Limb (tissue), 2 donors: ENCODE results near the gene HDAC10.

Experiments used
- DNase-seq, 2 donors: peaks; one replicate each; pipeline ENCODE4 v3.0.0-alpha.2; 2016; ENCODE audit errors: extremely low spot score in 2 of 2

Gene HDAC10

DNA sequence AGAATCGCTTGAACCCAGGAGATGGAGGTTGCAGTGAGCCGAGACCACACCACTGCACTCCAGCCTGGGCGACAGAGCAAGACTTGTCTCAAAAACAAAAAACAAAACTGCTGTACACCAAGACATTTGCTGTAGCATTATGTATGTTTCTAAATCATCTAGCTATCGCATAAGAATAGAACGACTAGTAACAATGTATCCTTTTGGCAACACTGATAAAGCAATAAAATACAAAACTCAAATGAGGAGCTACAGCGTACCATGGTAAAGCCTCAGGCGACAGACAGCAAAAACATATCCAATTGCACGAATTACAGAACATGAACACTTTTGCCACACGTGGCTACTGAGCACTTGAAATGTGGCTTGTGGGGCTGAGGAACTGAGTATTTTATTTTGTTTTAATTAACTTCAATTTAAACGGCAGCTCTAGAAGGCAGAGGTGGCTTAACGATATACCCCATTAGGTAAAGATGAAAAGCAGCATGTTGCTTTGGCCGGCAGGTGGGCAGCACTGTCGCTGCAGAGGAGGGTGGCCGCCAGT lies 8.6 kb downstream of the HDAC10 start:
- no peak for DNase-seq

DNA sequence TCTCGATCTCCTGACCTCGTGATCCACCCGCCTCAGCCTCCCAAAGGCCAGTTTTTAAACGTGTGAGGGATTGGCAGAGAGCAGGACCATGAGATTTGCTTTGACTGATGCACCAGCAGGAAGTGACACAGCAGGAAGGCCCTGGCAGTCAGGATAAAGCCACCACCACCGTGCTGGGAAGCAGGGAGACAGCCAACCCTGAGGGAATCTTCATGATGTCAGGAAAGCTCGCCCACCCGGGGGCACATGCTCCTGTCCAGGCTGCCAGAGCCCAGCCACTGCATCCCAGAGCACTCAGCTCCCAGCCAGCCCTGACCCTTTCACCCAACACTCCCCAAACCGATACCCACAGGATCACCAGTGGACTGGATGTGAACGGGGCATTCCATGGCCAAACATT lies 12.3 kb downstream of the HDAC10 start:
- DNase-seq: no peak

- no peak for DNase-seq
These were observed 14.2 kb downstream of the HDAC10 start for GRCh38 chr22:50236731-50237409.

DNA sequence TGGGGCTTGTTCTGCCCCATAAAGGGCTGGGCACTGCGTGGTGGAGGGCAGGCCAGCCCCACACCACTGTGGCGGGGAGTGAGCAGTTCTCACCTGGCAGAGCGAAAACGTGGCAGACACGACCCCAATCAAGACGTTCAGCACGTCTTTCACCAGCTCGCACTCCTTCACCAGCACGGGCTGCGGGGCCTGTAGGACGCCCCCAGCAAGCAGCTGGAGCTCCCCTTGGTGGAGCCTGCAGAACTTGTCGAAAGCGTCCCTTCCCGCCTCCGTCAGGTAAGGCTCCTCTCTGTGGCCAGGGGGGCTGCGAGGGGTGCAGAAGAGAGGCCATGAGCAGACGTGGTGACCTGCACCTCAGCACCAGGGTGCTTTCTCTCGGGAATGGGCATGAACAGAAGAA lies 17.8 kb downstream of the HDAC10 start:
- DNase-seq: no peak

DNA sequence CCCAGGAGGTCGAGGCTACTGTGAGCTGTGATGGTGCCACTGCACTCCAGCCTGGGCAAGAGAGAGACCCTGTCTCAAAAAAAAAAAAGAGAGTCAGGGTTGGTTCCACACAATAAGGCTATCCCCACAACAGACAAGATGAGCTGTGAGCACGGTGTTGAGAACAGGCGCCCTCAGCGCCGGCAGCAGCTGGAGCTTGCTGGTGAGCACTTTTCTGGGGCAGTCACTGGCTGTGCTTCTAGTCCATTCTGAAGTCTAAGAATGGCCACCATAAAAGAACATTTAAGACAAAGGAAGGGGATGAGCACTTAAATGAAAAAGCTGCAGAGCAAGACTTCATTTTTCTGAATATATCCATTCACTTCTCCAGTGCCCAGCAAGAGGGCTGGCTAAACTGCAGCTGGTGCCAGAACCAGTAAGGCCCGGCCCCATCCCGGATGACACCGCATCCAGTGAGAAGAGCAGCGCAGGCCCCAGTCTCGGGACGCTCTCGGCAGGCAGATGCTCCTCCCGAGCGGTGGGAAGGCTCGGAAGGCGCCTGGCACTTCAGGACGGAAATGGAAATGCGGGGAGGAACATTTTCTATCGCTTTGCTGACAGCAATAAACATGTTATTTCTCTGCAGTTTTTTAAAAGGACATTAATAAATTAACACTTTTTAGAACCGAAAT lies 18.4 kb downstream of the HDAC10 start:
- DNase-seq: no peak

DNA sequence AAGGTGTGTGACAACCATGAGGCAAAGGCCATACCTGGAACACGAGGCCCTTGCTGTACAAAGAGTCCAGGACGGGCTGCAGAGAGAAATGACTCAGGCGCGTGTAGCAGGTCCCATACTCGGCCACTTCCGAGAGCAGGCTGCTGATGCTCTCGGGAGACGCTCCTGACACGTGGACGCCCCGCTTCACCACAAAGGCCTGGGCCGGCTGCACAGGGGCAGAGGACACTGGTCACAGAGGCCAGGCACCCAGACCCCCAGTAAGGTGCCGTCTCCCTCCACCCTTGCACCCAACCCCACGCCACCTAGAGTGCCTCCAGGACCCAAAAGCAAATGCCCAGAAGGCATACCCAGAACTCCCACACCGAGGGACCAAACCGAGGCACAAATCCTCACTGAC lies 21.7 kb downstream of the HDAC10 start:
- no peak for DNase-seq

GRCh38 chr22:50228366-50228765 lies 22.7 kb downstream of the HDAC10 start:
- DNase-seq: no peak

DNA sequence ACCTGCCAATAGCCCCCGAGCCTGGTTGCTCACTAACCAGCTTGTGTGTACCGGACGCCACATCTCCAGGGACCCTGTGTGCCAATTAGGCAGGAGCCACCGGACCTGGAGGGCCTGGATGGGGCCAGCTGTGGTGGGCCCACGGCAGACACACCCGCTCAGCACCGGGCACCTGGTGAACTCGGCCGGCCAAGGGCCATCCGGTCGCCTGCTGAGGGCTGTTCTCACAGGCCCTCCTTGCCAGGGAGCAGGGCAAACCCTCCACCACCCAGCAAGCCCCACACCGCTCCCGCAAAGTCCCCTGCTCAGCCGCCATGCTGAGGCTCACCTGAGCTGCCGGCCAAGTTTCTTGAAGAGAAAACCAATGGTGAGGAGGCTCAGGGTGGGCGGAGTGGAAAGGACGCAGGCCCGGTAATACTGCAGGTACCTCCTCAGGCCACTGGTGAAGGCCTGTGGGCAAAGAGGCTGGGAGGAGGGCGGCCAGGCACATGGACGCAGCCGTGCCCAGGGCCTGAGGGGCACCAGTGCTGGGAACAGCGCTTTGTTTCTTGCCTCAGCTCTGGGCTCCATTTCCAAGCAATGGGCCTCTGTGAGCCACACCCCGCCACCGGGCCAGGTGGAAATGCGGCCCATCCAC lies 23.4 kb downstream of the HDAC10 start:
- DNase-seq: peak in 1 of 2 donors; percentile 21

DNA sequence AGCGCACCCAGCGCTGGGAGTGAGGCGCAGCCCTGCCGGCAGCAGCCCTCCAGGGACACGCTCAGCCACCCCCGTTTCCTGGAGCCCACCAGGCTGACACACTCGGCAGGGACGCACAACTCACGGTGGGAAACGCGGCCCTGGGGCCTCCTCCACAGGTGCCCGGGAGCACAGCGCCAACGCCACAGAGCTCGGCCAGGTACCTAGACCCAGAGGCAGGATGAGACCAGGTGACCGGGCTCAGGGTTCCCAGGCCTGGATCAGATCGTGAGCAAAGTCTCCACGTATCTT lies 24.2 kb downstream of the HDAC10 start:
- no peak for DNase-seq

DNA sequence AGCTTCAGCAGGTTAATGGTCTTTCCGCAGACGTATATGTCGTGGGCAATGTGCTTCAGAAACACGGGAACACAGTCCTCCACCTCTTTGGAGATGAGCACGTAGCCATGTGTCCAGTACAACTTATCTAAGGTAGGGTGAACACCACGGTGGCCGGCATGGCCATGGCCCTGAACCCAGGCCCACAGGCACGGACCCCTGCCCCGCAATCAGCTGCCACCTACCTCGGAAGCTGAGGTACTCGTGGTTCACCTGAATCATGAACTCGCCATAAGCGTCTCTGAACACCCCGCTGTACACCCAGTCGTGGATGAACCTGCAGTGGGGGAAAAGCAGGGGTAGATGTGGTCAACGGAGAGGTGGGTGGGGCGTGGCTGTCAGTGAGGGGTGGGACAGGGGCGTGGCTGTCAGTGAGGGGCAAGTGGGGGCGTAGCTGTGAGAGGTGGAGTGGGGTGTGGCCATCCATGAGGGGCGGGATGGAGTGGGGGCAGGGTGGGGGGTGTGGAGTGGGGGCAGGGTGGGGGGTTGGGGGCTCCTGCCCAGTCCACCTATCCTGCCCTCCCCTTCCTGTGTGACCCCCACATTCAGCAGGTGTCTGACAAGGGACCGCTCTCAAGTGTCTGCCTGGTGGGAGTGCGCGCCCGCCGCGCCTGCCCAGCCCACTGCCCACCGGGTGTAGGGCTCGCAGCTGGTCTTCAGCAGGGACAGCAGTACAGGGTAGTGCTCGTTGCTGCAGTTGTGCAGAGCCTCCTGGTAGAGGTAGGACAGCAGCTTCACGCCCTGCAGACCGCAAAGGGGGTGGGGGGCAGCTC lies 24.8 kb downstream of the HDAC10 start:
- DNase-seq: peak in 1 of 2 donors; percentile 25

GRCh38 chr22:50225200-50225969 lies 25.7 kb downstream of the HDAC10 start:
- peak in 1 of 2 donors; percentile 29 for DNase-seq

DNA sequence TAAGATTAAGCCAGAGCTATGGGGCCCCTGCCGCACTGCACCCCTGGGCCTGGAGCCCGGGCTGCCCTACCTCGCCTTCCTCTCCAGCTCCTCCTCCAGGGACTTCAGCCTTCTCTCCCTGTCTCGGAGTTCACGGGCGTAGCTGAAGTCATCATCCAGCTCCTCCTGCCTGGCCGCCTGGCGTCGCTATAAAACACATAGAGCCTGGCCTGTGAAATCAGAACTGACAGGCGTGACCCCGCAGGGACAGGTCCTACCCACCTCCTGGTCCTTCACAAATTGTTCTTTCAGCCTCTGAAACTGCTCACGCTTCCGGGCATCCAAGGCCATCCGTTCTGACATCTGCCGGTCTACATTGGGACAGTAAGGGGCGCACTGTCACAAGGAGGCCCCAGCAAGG lies 27.0 kb downstream of the HDAC10 start:
- peak in 1 of 2 donors; percentile 12 for DNase-seq

- no peak for DNase-seq
These were observed 28.6 kb downstream of the HDAC10 start for GRCh38 chr22:50222508-50222907.

- DNase-seq: peak in 1 of 2 donors; percentile 23
These were observed 29.4 kb downstream of the HDAC10 start for GRCh38 chr22:50221410-50222300.

- peak in 1 of 2 donors; percentile 20 for DNase-seq
These were observed 30.3 kb downstream of the HDAC10 start for GRCh38 chr22:50220603-50221409.

DNA sequence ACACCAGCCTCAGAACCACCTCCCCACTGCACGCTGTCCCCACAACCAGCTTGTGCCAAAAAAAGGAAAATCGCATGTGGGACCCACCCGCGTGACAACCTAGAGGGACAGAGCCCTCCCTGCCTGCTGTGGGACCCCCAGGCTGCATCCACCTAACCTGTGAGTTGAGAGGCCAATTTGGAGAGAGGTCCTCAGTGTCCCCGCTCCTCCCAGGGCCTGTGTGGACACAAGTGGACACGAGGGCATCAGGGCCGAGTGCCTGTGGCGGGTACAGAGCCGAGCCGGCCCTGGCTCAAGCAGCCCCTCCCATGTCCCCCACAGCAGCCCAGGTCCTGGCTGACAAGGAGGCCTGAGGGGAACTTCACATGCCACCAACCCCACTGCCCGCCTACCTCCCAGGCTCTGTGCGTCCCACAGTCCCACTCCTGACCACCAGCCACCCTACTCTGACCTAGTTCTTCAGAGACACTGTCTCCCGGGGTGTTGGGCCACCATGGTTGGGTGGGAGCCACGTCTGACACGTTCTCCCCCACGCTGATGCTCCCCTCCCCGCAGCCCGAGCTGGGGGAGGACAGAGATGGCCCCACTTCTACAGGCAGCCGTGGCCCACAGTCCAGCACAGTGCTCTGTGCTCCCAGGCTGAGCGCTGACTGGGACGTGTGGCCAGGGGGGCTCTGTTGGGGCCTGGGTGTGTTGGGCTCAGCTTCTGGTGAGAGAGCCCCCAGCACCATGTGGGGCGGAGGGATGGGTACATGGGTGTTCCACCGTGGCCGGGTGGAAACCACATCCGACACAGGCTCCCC lies 31.1 kb downstream of the HDAC10 start:
- no peak for DNase-seq

- DNase-seq: peak in 1 of 2 donors; percentile 87
These were observed 31.9 kb downstream of the HDAC10 start for GRCh38 chr22:50218996-50219727.
